ENCODE measurements around the gene SYT2.
"Not testable (repeated sequence)": the region's sequence is repeated elsewhere in the genome, so short reads cannot be mapped to it uniquely, and the experiment has no call there.

The SYT2 gene

GRCh38 chr1:202710070-202711045 is at the start of gene SYT2:
SYT2 (minus strand) TSS chr1:202710454; CDS start chr1:202605772, 104,682 bp downstream.
- DNase-seq (ENCODE audit: low read depth, low spot score): peak; percentile 64

GRCh38 chr1:202756391-202756790 is 46.1 kb upstream of the SYT2 start:
- no peak for DNase-seq (ENCODE audit: low read depth, low spot score)

- no peak for DNase-seq (ENCODE audit: low read depth, low spot score)
These were observed 44.0 kb upstream of the SYT2 start for GRCh38 chr1:202754293-202754692.

- DNase-seq (ENCODE audit: low read depth, low spot score): no peak
These were observed 42.5 kb upstream of the SYT2 start for GRCh38 chr1:202752774-202753173.

- no peak for DNase-seq (ENCODE audit: low read depth, low spot score)
These were observed 40.5 kb upstream of the SYT2 start for GRCh38 chr1:202750761-202751160.

- DNase-seq (ENCODE audit: low read depth, low spot score): no peak
These were observed 39.8 kb upstream of the SYT2 start for GRCh38 chr1:202750024-202750423.

- DNase-seq (ENCODE audit: low read depth, low spot score): no peak
These were observed 35.2 kb upstream of the SYT2 start for GRCh38 chr1:202745323-202745888.

- not testable (repeated sequence) for DNase-seq (ENCODE audit: low read depth, low spot score)
These were observed 34.5 kb upstream of the SYT2 start for GRCh38 chr1:202744770-202745169.

- no peak for DNase-seq (ENCODE audit: low read depth, low spot score)
These were observed 32.2 kb upstream of the SYT2 start for GRCh38 chr1:202742496-202742895.

- DNase-seq (ENCODE audit: low read depth, low spot score): no peak
These were observed 23.0 kb upstream of the SYT2 start for GRCh38 chr1:202733251-202733650.

GRCh38 chr1:202728951-202729350 is 18.7 kb upstream of the SYT2 start:
- no peak for DNase-seq (ENCODE audit: low read depth, low spot score)

- no peak for DNase-seq (ENCODE audit: low read depth, low spot score)
These were observed 15.3 kb upstream of the SYT2 start for GRCh38 chr1:202725526-202725925.

GRCh38 chr1:202723708-202724107 is 13.5 kb upstream of the SYT2 start:
- DNase-seq (ENCODE audit: low read depth, low spot score): no peak

GRCh38 chr1:202723046-202723445 is 12.8 kb upstream of the SYT2 start:
- DNase-seq (ENCODE audit: low read depth, low spot score): not testable (repeated sequence)

- DNase-seq (ENCODE audit: low read depth, low spot score): no peak
These were observed 6.4 kb upstream of the SYT2 start for GRCh38 chr1:202716654-202717053.

- not testable (repeated sequence) for DNase-seq (ENCODE audit: low read depth, low spot score)
These were observed 3.9 kb upstream of the SYT2 start for GRCh38 chr1:202714202-202714601.

GRCh38 chr1:202713110-202713509 is 2.9 kb upstream of the SYT2 start:
- peak; percentile 35 for DNase-seq (ENCODE audit: low read depth, low spot score)

GRCh38 chr1:202711949-202712635 is 1.8 kb upstream of the SYT2 start:
- DNase-seq (ENCODE audit: low read depth, low spot score): no peak

GRCh38 chr1:202709276-202710041 is 795 bp downstream of the SYT2 start:
- DNase-seq (ENCODE audit: low read depth, low spot score): no peak

GRCh38 chr1:202708456-202709275 is 1.6 kb downstream of the SYT2 start:
- no peak for DNase-seq (ENCODE audit: low read depth, low spot score)

- DNase-seq (ENCODE audit: low read depth, low spot score): no peak
These were observed 3.4 kb downstream of the SYT2 start for GRCh38 chr1:202706851-202707250.
